NCI-H446 treated with DMSO at 0.1 percent for 48 hours (cell line): ENCODE data around the gene DTNA.

Experiments used
- DNase-seq: peaks from one replicate; lab custom pipeline; 2025; lab: John Stamatoyannopoulos, UW

DTNA gene

GRCh38 chr18:34807106-34807796 lies 97.2 kb downstream of the DTNA start:
- no peak for DNase-seq

- no peak for DNase-seq
Measured at GRCh38 chr18:34808389-34808788, 98.3 kb downstream of the DTNA start.

GRCh38 chr18:34809451-34810072 lies 99.5 kb downstream of the DTNA start:
- DNase-seq, result peak; percentile 18

GRCh38 chr18:34816183-34816582 lies 106.1 kb downstream of the DTNA start:
- DNase-seq, result no peak

- no peak for DNase-seq
Measured at GRCh38 chr18:34817636-34818035, 107.5 kb downstream of the DTNA start.

- DNase-seq, result no peak
Measured at GRCh38 chr18:34818064-34818463, 108.0 kb downstream of the DTNA start.

GRCh38 chr18:34820360-34821065 lies 110.4 kb downstream of the DTNA start:
- DNase-seq, result no peak

- no peak for DNase-seq
Measured at GRCh38 chr18:34821669-34822210, 111.6 kb downstream of the DTNA start.

GRCh38 chr18:34828093-34828492 lies 118.0 kb downstream of the DTNA start:
- no peak for DNase-seq

- DNase-seq, result no peak
Measured at GRCh38 chr18:34834897-34835296, 124.8 kb downstream of the DTNA start.

- no peak for DNase-seq
Measured at GRCh38 chr18:34835466-34835865, 125.4 kb downstream of the DTNA start.

GRCh38 chr18:34837769-34838272 lies 127.7 kb downstream of the DTNA start:
- DNase-seq, result no peak

- no peak for DNase-seq
Measured at GRCh38 chr18:34838669-34839068, 128.6 kb downstream of the DTNA start.

GRCh38 chr18:34840256-34840826 lies 130.2 kb downstream of the DTNA start:
- DNase-seq, result no peak

- no peak for DNase-seq
Measured at GRCh38 chr18:34841891-34842290, 131.8 kb downstream of the DTNA start.

GRCh38 chr18:34844072-34844471 lies 134.0 kb downstream of the DTNA start:
- no peak for DNase-seq

- DNase-seq, result no peak
Measured at GRCh38 chr18:34844732-34845459, 134.8 kb downstream of the DTNA start.

- no peak for DNase-seq
Measured at GRCh38 chr18:34847408-34847807, 137.3 kb downstream of the DTNA start.

GRCh38 chr18:34848156-34848555 lies 138.1 kb downstream of the DTNA start:
- no peak for DNase-seq

GRCh38 chr18:34848695-34849094 lies 138.6 kb downstream of the DTNA start:
- DNase-seq, result no peak

GRCh38 chr18:34857320-34857719 lies 147.2 kb downstream of the DTNA start:
- no peak for DNase-seq

GRCh38 chr18:34858188-34858587 lies 148.1 kb downstream of the DTNA start:
- no peak for DNase-seq
